Osteocyte (in vitro differentiated cells): ENCODE measurements around the gene ZSCAN12. TPM values are rescaled to one million over a fixed set of nuclear protein-coding genes. Genes with fewer than 3 reads are reported as not detected.

Source experiments
- DNase-seq: peaks from one replicate; pipeline ENCODE4 v3.0.0; 2021; ENCODE audit warnings: mixed read lengths; ENCODE audit not compliant: unreplicated experiment; ENCODE audit errors: extremely low spot score
- H3K27ac Mint-ChIP-seq: one replicate; pipeline ENCODE4 v1.8.0; 2021; ENCODE audit warnings: mild to moderate bottlenecking, mixed read lengths; ENCODE audit not compliant: unreplicated experiment
- H3K27me3 Mint-ChIP-seq: one replicate; pipeline ENCODE4 v1.8.0; 2021; ENCODE audit warnings: mixed read lengths; ENCODE audit not compliant: unreplicated experiment
- H3K36me3 Mint-ChIP-seq: one replicate; pipeline ENCODE4 v1.8.0; 2021; ENCODE audit warnings: mixed read lengths; ENCODE audit not compliant: unreplicated experiment
- H3K4me1 Mint-ChIP-seq: one replicate; pipeline ENCODE4 v1.8.0; 2021; ENCODE audit warnings: mixed read lengths; ENCODE audit not compliant: unreplicated experiment
- H3K4me3 Mint-ChIP-seq: one replicate; pipeline ENCODE4 v1.8.0; 2021; ENCODE audit warnings: mild to moderate bottlenecking, moderate library complexity, mixed read lengths; ENCODE audit not compliant: unreplicated experiment
- H3K9me3 Mint-ChIP-seq: one replicate; pipeline ENCODE4 v1.8.0; 2021; ENCODE audit warnings: mixed read lengths; ENCODE audit not compliant: unreplicated experiment
- total RNA-seq: library from RNA; stranded (reverse); gene quantifications from 2 replicates; pipeline ENCODE4 v1.2.1, GENCODE V29; 2021
- TF ChIP-seq, protein P1 (sequence below): fragments of 200-600 bp; sonication (generic); IDR thresholded peaks from 2 replicates; pipeline ENCODE4 v1.5.0; 2021; ENCODE audit warnings: antibody characterized with exemption, mild to moderate bottlenecking, moderate library complexity

Gene ZSCAN12
- total RNA-seq, 1 donor from 2014 or later: 4.5 TPM

DNA sequence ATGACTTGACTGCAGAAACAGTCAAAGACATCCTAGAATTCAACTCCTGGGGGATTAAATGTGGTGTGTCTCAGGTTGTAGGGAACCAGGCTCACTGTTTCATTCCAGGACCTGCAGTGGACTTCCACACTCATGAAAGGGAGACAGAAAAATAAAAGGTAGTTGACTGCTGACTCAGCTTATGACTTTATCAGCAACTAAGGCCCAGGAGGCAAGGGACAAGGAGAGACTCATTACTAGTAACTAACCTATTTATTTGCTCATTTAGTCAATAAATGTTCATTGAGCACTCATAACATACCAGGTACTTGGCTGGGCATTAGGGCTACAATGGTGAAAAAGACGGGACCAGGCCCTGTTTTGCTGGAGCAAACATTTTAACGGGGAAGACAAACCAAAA, 66.5 kb downstream of the ZSCAN12 start:
- Mint-ChIP-seq H3K27ac (no peak overlapping the region), H3K36me3 (peaks cover 5% of the 10 kb centered on the region), H3K4me3 (no peak overlapping the region)

DNA sequence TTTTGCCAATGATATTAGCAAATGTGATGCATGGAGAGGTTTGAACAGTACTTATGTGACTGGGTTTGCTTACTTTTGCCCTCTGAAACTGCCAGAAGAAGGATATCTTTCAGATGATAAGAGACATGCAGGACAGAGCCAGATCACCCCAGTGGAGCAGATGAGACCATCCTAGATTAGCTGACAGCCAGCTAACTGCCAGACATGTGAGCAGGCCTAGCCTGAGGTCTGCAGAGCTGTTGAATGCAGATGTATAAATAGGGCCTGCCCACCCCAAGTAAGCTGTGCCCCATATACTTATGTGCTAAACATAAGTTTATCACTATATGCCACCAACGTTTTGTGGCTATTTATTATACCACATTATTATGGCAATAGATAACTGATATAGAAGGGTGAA, 69.5 kb downstream of the ZSCAN12 start:
- Mint-ChIP-seq H3K4me1 (peaks cover 6% of the 10 kb centered on the region), H3K27me3 (no peaks in the 10 kb centered on the region), H3K4me3 (no peak overlapping the region), H3K27ac (no peak overlapping the region), H3K9me3 (peaks cover 20% of the 10 kb centered on the region), H3K36me3 (peaks cover 28% of the 10 kb centered on the region)
- no peak for DNase-seq
- TF ChIP-seq, protein P1, sequence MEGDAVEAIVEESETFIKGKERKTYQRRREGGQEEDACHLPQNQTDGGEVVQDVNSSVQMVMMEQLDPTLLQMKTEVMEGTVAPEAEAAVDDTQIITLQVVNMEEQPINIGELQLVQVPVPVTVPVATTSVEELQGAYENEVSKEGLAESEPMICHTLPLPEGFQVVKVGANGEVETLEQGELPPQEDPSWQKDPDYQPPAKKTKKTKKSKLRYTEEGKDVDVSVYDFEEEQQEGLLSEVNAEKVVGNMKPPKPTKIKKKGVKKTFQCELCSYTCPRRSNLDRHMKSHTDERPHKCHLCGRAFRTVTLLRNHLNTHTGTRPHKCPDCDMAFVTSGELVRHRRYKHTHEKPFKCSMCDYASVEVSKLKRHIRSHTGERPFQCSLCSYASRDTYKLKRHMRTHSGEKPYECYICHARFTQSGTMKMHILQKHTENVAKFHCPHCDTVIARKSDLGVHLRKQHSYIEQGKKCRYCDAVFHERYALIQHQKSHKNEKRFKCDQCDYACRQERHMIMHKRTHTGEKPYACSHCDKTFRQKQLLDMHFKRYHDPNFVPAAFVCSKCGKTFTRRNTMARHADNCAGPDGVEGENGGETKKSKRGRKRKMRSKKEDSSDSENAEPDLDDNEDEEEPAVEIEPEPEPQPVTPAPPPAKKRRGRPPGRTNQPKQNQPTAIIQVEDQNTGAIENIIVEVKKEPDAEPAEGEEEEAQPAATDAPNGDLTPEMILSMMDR: no peak

More for the DNA sequence above, 66.5 kb downstream of the ZSCAN12 start:
- DNase-seq: no peak
- TF ChIP-seq, protein P1: no peak
- H3K4me1 Mint-ChIP-seq: peaks cover 6% of the 10 kb centered on the region
- H3K9me3 Mint-ChIP-seq: no peaks in the 10 kb centered on the region
- H3K27me3 Mint-ChIP-seq: no peaks in the 10 kb centered on the region

Other genes starting within 250 kb of the ZSCAN12 start
- gene ZSCAN9, start 174.5 kb downstream of the ZSCAN12 start, total RNA-seq: 14.9 and 16.7 TPM in 2 replicates
- gene ZKSCAN4, start 147.5 kb downstream of the ZSCAN12 start, total RNA-seq: 7.2 and 8.0 TPM in 2 replicates
- gene NKAPL, start 140.4 kb downstream of the ZSCAN12 start, total RNA-seq: not detected in 2 replicates
- gene ZSCAN26, start 132.6 kb downstream of the ZSCAN12 start, total RNA-seq: 17.5 and 19.8 TPM in 2 replicates
- 7.6 and 7.8 TPM in 2 replicates for gene PGBD1, start 118.2 kb downstream of the ZSCAN12 start, total RNA-seq
- 4.1 and 6.2 TPM in 2 replicates for gene ZSCAN31, start 63.6 kb downstream of the ZSCAN12 start, total RNA-seq
- 6.2 and 7.3 TPM in 2 replicates for gene ZKSCAN3, start 49.8 kb downstream of the ZSCAN12 start, total RNA-seq
- gene ZSCAN23, start 43.7 kb upstream of the ZSCAN12 start, total RNA-seq: 5.4 and 6.0 TPM in 2 replicates
- gene GPX6, start 116.0 kb upstream of the ZSCAN12 start, total RNA-seq: not detected in 2 replicates
- not detected in 2 replicates for gene GPX5, start 126.1 kb upstream of the ZSCAN12 start, total RNA-seq